Measurements from ENCODE around the gene GALNT10.

DNA sequence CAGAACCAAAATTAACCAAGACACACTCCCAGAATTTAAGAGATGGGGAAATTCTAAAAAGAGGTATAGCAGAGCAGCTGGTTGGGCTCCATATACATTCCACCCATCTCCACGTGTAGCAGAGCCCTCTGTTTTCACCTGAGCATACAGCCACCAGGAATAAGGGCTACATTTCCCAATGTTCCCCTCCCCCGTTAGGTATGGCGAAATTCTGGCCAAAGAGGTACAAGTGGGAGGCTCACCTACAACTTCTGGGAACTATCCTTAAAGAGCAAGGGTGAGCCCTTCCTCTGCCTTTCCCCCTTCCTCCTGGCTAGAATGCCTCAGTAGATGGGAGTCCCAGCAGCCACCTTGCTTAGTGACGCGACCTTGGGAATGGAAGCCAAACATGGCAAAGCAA lies 250.0 kb downstream of the GALNT10 start:
- TF ChIP-seq, protein P1, sequence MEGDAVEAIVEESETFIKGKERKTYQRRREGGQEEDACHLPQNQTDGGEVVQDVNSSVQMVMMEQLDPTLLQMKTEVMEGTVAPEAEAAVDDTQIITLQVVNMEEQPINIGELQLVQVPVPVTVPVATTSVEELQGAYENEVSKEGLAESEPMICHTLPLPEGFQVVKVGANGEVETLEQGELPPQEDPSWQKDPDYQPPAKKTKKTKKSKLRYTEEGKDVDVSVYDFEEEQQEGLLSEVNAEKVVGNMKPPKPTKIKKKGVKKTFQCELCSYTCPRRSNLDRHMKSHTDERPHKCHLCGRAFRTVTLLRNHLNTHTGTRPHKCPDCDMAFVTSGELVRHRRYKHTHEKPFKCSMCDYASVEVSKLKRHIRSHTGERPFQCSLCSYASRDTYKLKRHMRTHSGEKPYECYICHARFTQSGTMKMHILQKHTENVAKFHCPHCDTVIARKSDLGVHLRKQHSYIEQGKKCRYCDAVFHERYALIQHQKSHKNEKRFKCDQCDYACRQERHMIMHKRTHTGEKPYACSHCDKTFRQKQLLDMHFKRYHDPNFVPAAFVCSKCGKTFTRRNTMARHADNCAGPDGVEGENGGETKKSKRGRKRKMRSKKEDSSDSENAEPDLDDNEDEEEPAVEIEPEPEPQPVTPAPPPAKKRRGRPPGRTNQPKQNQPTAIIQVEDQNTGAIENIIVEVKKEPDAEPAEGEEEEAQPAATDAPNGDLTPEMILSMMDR (IDR thresholded peaks at IDR 0.05; ENCODE audit: borderline replicate concordance, extremely low read depth, low read length, poor library complexity, severe bottlenecking): no peak
- TF ChIP-seq EZH2 (IDR thresholded peaks at IDR 0.05; ENCODE audit: borderline replicate concordance, low read depth, low read length, severe bottlenecking): no peak
